ENCODE measurements around the gene NACC2.

GRCh38 chr9:136112541-136112940, 17.5 kb upstream of the NACC2 start:
- TF ChIP-seq CTCF (conservative IDR thresholded peaks at IDR 0.05 in 1 of 2, IDR thresholded peaks at IDR 0.05 in 1 of 2; ENCODE audit: low read depth in 1 of 2, low read length in 2 of 2) (no peak), EZH2 (IDR thresholded peaks at IDR 0.05; ENCODE audit: low read length, missing control alignments) (no peak)

Data from fibroblast of lung (primary cell).